HUES48 (cell line): Measurements from ENCODE around the gene OR10AD1.

Experiments used
- H3K27ac ChIP-seq: one replicate; pipeline ENCODE4 v1.7.0; 2013; ENCODE audit warnings: low read depth, low read length, inconsistent platforms
- H3K27me3 ChIP-seq: 2 replicates; pipeline ENCODE4 v1.6.1; 2013; ENCODE audit warnings: mild to moderate bottlenecking, low read length; ENCODE audit not compliant: control insufficient read depth, insufficient read depth
- H3K36me3 ChIP-seq: 2 replicates; pipeline ENCODE4 v1.6.1; 2013; ENCODE audit warnings: low read length; ENCODE audit not compliant: control insufficient read depth, insufficient read depth
- H3K4me1 ChIP-seq: 2 replicates; pipeline ENCODE4 v1.6.1; 2013; ENCODE audit warnings: mild to moderate bottlenecking, low read length; ENCODE audit not compliant: control insufficient read depth, insufficient read depth
- H3K4me3 ChIP-seq: 2 replicates; pipeline ENCODE4 v1.5.1; 2013; ENCODE audit warnings: mild to moderate bottlenecking, low read depth, low read length
- H3K9ac ChIP-seq: 2 replicates; pipeline ENCODE4 v1.6.1; 2013; ENCODE audit warnings: mild to moderate bottlenecking, low read depth, low read length, moderate library complexity
- H3K9me3 ChIP-seq: 2 replicates; pipeline ENCODE4 v1.6.1; 2013; ENCODE audit warnings: low read length; ENCODE audit not compliant: control insufficient read depth, insufficient read depth

The OR10AD1 gene

GRCh38 chr12:48202766-48203165, 326 bp downstream of the OR10AD1 start:
- Histone ChIP-seq H3K9me3 (0 out of 2 replicates have a peak, but pooled peaks cover 3% of the 10 kb centered on the region), H3K4me3 (no peak overlapping the region), H3K27ac (no peak overlapping the region), H3K36me3 (no peaks in the 10 kb centered on the region), H3K4me1 (no peaks in the 10 kb centered on the region), H3K9ac (no peak overlapping the region), H3K27me3 (peaks cover 48% of the 10 kb centered on the region)

GRCh38 chr12:48201516-48201915, 1.6 kb downstream of the OR10AD1 start:
- Histone ChIP-seq H3K36me3 (no peaks in the 10 kb centered on the region), H3K9ac (no peak overlapping the region), H3K4me1 (peaks cover 8% of the 10 kb centered on the region; the same call in 1 of the 2 replicates), H3K9me3 (no peaks in the 10 kb centered on the region), H3K27ac (no peak overlapping the region), H3K4me3 (no peak overlapping the region), H3K27me3 (peaks cover 51% of the 10 kb centered on the region)

GRCh38 chr12:48201091-48201490, 2.0 kb downstream of the OR10AD1 start:
- H3K4me1 ChIP-seq: peaks cover 8% of the 10 kb centered on the region; the same call in 1 of the 2 replicates
- H3K4me3 ChIP-seq: no peak overlapping the region
- no peak overlapping the region for H3K27ac ChIP-seq
- no peaks in the 10 kb centered on the region for H3K36me3 ChIP-seq
- H3K9me3 ChIP-seq: no peaks in the 10 kb centered on the region
- peaks cover 51% of the 10 kb centered on the region for H3K27me3 ChIP-seq
- H3K9ac ChIP-seq: no peak overlapping the region

GRCh38 chr12:48199774-48200221, 3.3 kb downstream of the OR10AD1 start:
- H3K9me3 ChIP-seq: no peaks in the 10 kb centered on the region
- no peak overlapping the region for H3K9ac ChIP-seq
- H3K36me3 ChIP-seq: no peaks in the 10 kb centered on the region
- H3K4me1 ChIP-seq: peaks cover 8% of the 10 kb centered on the region; the same call in 1 of the 2 replicates
- no peak overlapping the region for H3K27ac ChIP-seq
- peaks cover 58% of the 10 kb centered on the region for H3K27me3 ChIP-seq
- H3K4me3 ChIP-seq: no peak overlapping the region

- H3K27me3 ChIP-seq: peaks cover 66% of the 10 kb centered on the region
- 0 out of 2 replicates have a peak overlapping the region, but pooled peaks have one; percentile 75 for H3K9ac ChIP-seq
- H3K4me3 ChIP-seq: peak overlapping the region; percentile 74
- H3K9me3 ChIP-seq: no peaks in the 10 kb centered on the region
- no peak overlapping the region for H3K27ac ChIP-seq
- H3K36me3 ChIP-seq: no peaks in the 10 kb centered on the region
- H3K4me1 ChIP-seq: peaks cover 8% of the 10 kb centered on the region; the same call in 1 of the 2 replicates
Measured at GRCh38 chr12:48198985-48199384, 4.1 kb downstream of the OR10AD1 start.

- Histone ChIP-seq H3K27ac (no peak overlapping the region), H3K4me1 (peaks cover 8% of the 10 kb centered on the region; the same call in 1 of the 2 replicates), H3K4me3 (peak overlapping the region; percentile 74), H3K36me3 (no peaks in the 10 kb centered on the region), H3K9ac (peak overlapping the region; percentile 75), H3K27me3 (peaks cover 66% of the 10 kb centered on the region), H3K9me3 (no peaks in the 10 kb centered on the region)
Measured at GRCh38 chr12:48198672-48198971, 4.5 kb downstream of the OR10AD1 start.

- Histone ChIP-seq H3K9ac (peak overlapping the region; percentile 75), H3K4me3 (peak overlapping the region; percentile 74)
Measured at GRCh38 chr12:48197971-48198671, 5.0 kb downstream of the OR10AD1 start.

GRCh38 chr12:48197549-48197970, 5.5 kb downstream of the OR10AD1 start:
- peak overlapping the region; percentile 74 for H3K4me3 ChIP-seq
- H3K36me3 ChIP-seq: no peaks in the 10 kb centered on the region
- H3K27me3 ChIP-seq: peaks cover 57% of the 10 kb centered on the region
- no peaks in the 10 kb centered on the region for H3K9me3 ChIP-seq
- H3K9ac ChIP-seq: peak overlapping the region; percentile 25; the same call in 1 of the 2 replicates
- H3K27ac ChIP-seq: peak overlapping the region; percentile 6
- H3K4me1 ChIP-seq: peaks cover 8% of the 10 kb centered on the region; the same call in 1 of the 2 replicates

More at GRCh38 chr12:48197971-48198671, 5.0 kb downstream of the OR10AD1 start:
- H3K27ac ChIP-seq: peak overlapping the region; percentile 6
- H3K9me3 ChIP-seq: no peaks in the 10 kb centered on the region
- peaks cover 8% of the 10 kb centered on the region; the same call in 1 of the 2 replicates for H3K4me1 ChIP-seq
- no peaks in the 10 kb centered on the region for H3K36me3 ChIP-seq
- H3K27me3 ChIP-seq: peaks cover 63% of the 10 kb centered on the region

- peaks cover 41% of the 10 kb centered on the region for H3K27me3 ChIP-seq
- no peak overlapping the region for H3K27ac ChIP-seq
- H3K9ac ChIP-seq: no peak overlapping the region
Measured at GRCh38 chr12:48194799-48195201, 8.3 kb downstream of the OR10AD1 start.

GRCh38 chr12:48193623-48194022, 9.5 kb downstream of the OR10AD1 start:
- no peak overlapping the region for H3K27ac ChIP-seq
- peaks cover 8% of the 10 kb centered on the region; the same call in 1 of the 2 replicates for H3K4me1 ChIP-seq
- no peak overlapping the region for H3K9ac ChIP-seq
- no peaks in the 10 kb centered on the region for H3K36me3 ChIP-seq
- no peaks in the 10 kb centered on the region for H3K9me3 ChIP-seq
- peaks cover 29% of the 10 kb centered on the region for H3K27me3 ChIP-seq
- no peak overlapping the region for H3K4me3 ChIP-seq

More at GRCh38 chr12:48194799-48195201, 8.3 kb downstream of the OR10AD1 start:
- H3K4me1 ChIP-seq: peaks cover 8% of the 10 kb centered on the region; the same call in 1 of the 2 replicates
- H3K4me3 ChIP-seq: no peak overlapping the region
- H3K9me3 ChIP-seq: no peaks in the 10 kb centered on the region
- H3K36me3 ChIP-seq: no peaks in the 10 kb centered on the region

GRCh38 chr12:48192861-48193260, 10.2 kb downstream of the OR10AD1 start:
- peaks cover 8% of the 10 kb centered on the region; the same call in 1 of the 2 replicates for H3K4me1 ChIP-seq
- no peak overlapping the region for H3K27ac ChIP-seq
- H3K27me3 ChIP-seq: peaks cover 35% of the 10 kb centered on the region
- H3K36me3 ChIP-seq: no peaks in the 10 kb centered on the region
- no peak overlapping the region for H3K9ac ChIP-seq
- H3K4me3 ChIP-seq: no peak overlapping the region
- H3K9me3 ChIP-seq: no peaks in the 10 kb centered on the region
